CD4-positive, alpha-beta memory T cell (primary cell): ENCODE data around the gene TNIK. TPM values are rescaled to one million over a fixed set of nuclear protein-coding genes. Genes with fewer than 3 reads are reported as not detected.

Experiments
- CTCF ChIA-PET: fragments of 350-600 bp; sonication (Branson Sonifier 250); formaldehyde crosslinking; loops from one replicate; lab custom pipeline; 2021; ENCODE audit warnings: inconsistent platforms; ENCODE audit not compliant: partially characterized antibody; lab: Charles Lee
- POLR2A ChIA-PET: fragments of 350-600 bp; sonication (Branson Sonifier 250); formaldehyde crosslinking; loops from one replicate; lab custom pipeline; 2021; ENCODE audit not compliant: partially characterized antibody; lab: Charles Lee
- DNase-seq, 5 donors: peaks; one replicate each; pipeline versions ENCODE4 v3.0.0 to v3.0.0-alpha.2; 2020 to 2022; ENCODE audit warnings: mixed read lengths in 1 of 5
- H3K27ac ChIP-seq: one replicate; pipeline ENCODE4 v1.7.0; 2013; ENCODE audit warnings: low read depth, low read length
- H3K27me3 ChIP-seq: 2 replicates; pipeline ENCODE4 v1.7.0; 2013; ENCODE audit warnings: mild to moderate bottlenecking, low read length, moderate library complexity; ENCODE audit not compliant: insufficient read depth
- H3K36me3 ChIP-seq: 2 replicates; pipeline ENCODE4 v1.7.0; 2013; ENCODE audit warnings: mild to moderate bottlenecking, low read length, moderate library complexity; ENCODE audit not compliant: insufficient read depth
- H3K4me1 ChIP-seq: 2 replicates; pipeline ENCODE4 v1.7.0; 2013; ENCODE audit warnings: mild to moderate bottlenecking, low read length, moderate library complexity; ENCODE audit not compliant: insufficient read depth
- H3K4me3 ChIP-seq, 2 donors: one replicate each; pipeline ENCODE4 v1.7.0; 2013; ENCODE audit warnings: low read length in 2 of 2, mild to moderate bottlenecking in 1 of 2
- H3K9me3 ChIP-seq, 2 donors: one replicate each; pipeline ENCODE4 v1.7.0; 2013; ENCODE audit warnings: low read length in 2 of 2, control low read depth in 1 of 2; ENCODE audit not compliant: control insufficient read depth in 1 of 2
- H3K27ac Mint-ChIP-seq, 7 donors: one replicate each; pipeline ENCODE4 v1.8.0; 2020 to 2021; ENCODE audit warnings: mixed read lengths in 7 of 7, mild to moderate bottlenecking in 6 of 7, inconsistent platforms in 3 of 7, moderate library complexity in 3 of 7
- H3K27me3 Mint-ChIP-seq, 2 donors: one replicate each; pipeline ENCODE4 v1.8.0; 2020 to 2021; ENCODE audit warnings: mixed read lengths in 2 of 2
- H3K36me3 Mint-ChIP-seq, 2 donors: one replicate each; pipeline ENCODE4 v1.8.0; 2020 to 2021; ENCODE audit warnings: mixed read lengths in 2 of 2, inconsistent platforms in 1 of 2, mild to moderate bottlenecking in 1 of 2
- H3K4me1 Mint-ChIP-seq, 4 donors: one replicate each; pipeline ENCODE4 v1.8.0; 2020 to 2021; ENCODE audit warnings: mixed read lengths in 4 of 4, mild to moderate bottlenecking in 1 of 4
- H3K4me3 Mint-ChIP-seq, 8 donors: one replicate each; pipeline ENCODE4 v1.8.0; 2020 to 2021; ENCODE audit warnings: mixed read lengths in 8 of 8, mild to moderate bottlenecking in 7 of 8, moderate library complexity in 6 of 8, inconsistent platforms in 3 of 8
- H3K9me3 Mint-ChIP-seq, 8 donors: one replicate each; pipeline ENCODE4 v1.8.0; 2020 to 2021; ENCODE audit warnings: mixed read lengths in 8 of 8, mild to moderate bottlenecking in 5 of 8, inconsistent platforms in 3 of 8, moderate library complexity in 1 of 8
- intact Hi-C: fragments of 100-400 bp; cut with micrococcal nuclease; formaldehyde crosslinking; loops from one replicate; pipeline ENCODE4 v1.15.1; 2023
- polyA plus RNA-seq, 2 donors: library from polyadenylated mRNA; unstranded; fragments of 300-500 nt; fragmentation: Illumina TruSeq; gene quantifications; one replicate each; pipeline ENCODE4 v1.2.3, GENCODE V29; 2021
- total RNA-seq, 2 experiments: library from RNA; stranded (reverse); gene quantifications; one replicate each; pipeline ENCODE4 v1.2.3, GENCODE V29; 2021

Gene TNIK
- total and polyA plus RNA-seq, 4 experiments from 2014 or later: 14.6 to 93.5 (median 58.1) TPM

- ChIA-PET POLR2A (no interaction called here), CTCF (interaction anchor here (2.1 kb wide), 1 partner anchor 169 kb away, joined by 4 read pairs; no protein-coding TSS in a partner anchor)
- no peak overlapping the region for H3K4me3 Mint-ChIP-seq
- H3K36me3 Mint-ChIP-seq: peaks cover 0 to 4% of the 10 kb centered on the region in 2 donors
- Histone ChIP-seq H3K27ac (no peak overlapping the region), H3K9me3 (no peaks in the 10 kb centered on the region), H3K4me3 (no peak overlapping the region), H3K36me3 (no peaks in the 10 kb centered on the region), H3K27me3 (no peaks in the 10 kb centered on the region), H3K4me1 (peaks cover 23% of the 10 kb centered on the region)
- peaks cover 19 to 32% (median 24%) of the 10 kb centered on the region in 4 donors for H3K4me1 Mint-ChIP-seq
- intact Hi-C loops: no loop called here
- H3K27ac Mint-ChIP-seq: no peak overlapping the region
- no peaks in the 10 kb centered on the region for H3K9me3 Mint-ChIP-seq
- no peaks in the 10 kb centered on the region for H3K27me3 Mint-ChIP-seq
- DNase-seq: no peak
Observed at GRCh38 chr3:171498921-171499320, 38.7 kb upstream of the TNIK start.

DNA sequence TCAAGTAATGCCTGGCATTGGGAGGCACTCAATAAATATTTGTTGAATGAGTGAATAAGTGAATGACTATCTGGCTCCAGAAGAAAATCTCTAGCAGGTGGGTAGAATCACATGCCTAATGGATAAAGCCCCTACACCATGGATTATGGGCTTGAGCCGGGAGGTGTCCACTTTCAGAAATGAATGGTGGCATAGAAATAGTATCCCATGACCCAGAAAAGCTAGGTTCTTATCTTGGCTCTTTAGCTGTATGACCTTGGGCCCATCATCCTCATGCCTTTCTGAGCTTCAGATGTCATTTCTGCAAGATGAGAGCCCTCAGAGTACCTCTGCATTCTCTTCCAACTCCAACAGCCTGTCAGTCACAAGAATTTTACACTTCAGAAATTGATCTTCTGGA is 37.3 kb upstream of the TNIK start:
- no peaks in the 10 kb centered on the region for H3K27me3 Mint-ChIP-seq
- POLR2A ChIA-PET: no interaction called here
- H3K4me3 Mint-ChIP-seq: no peak overlapping the region
- peaks cover 22 to 46% (median 33%) of the 10 kb centered on the region in 4 donors for H3K4me1 Mint-ChIP-seq
- CTCF ChIA-PET: no interaction called here
- peaks cover 37% of the 10 kb centered on the region for H3K4me1 ChIP-seq
- H3K4me3 ChIP-seq: no peak overlapping the region
- no peaks in the 10 kb centered on the region for H3K27me3 ChIP-seq
- intact Hi-C loops: no loop called here
- H3K27ac Mint-ChIP-seq: peak overlapping the region in 1 of 7 donors; percentile 46
- no peaks in the 10 kb centered on the region for H3K9me3 ChIP-seq
- DNase-seq: no peak
- H3K36me3 Mint-ChIP-seq: peaks cover 0 to 4% of the 10 kb centered on the region in 2 donors
- no peak overlapping the region for H3K27ac ChIP-seq
- H3K36me3 ChIP-seq: no peaks in the 10 kb centered on the region
- H3K9me3 Mint-ChIP-seq: no peaks in the 10 kb centered on the region

DNA sequence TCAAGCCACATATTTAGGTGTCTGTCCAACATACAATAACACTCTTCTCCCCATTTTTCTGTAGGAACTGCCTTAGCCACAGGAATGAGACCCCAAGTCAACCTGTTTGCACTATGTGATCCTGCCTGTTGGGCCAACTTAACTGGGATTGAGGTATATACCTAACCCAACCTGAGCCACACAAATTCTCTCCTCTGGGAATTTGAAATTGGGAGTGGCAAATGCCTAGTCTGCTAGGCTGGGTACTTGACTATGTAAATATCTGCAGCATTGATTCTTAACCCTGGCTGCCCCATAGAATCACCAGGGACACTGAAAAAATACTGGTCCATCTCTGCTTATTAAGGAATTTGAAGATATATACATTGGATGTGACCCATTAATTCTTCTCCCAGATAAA is 35.2 kb upstream of the TNIK start:
- H3K27ac Mint-ChIP-seq: peak overlapping the region in 4 of 7 donors; percentile 82 to 93 (median 91)
- no peaks in the 10 kb centered on the region for H3K9me3 Mint-ChIP-seq
- H3K9me3 ChIP-seq: no peaks in the 10 kb centered on the region
- H3K36me3 ChIP-seq: no peaks in the 10 kb centered on the region
- peaks cover 0 to 4% of the 10 kb centered on the region in 2 donors for H3K36me3 Mint-ChIP-seq
- no peak overlapping the region for H3K4me3 ChIP-seq
- peaks cover 56% of the 10 kb centered on the region for H3K4me1 ChIP-seq
- no peak overlapping the region for H3K27ac ChIP-seq
- H3K27me3 ChIP-seq: no peaks in the 10 kb centered on the region
- ChIA-PET CTCF (interaction anchor here (0.7 to 1.0 kb wide), 3 partner anchors 14 to 562 kb away, joined by 3 read pairs; no protein-coding TSS in a partner anchor), POLR2A (interaction anchor here (0.9 to 5.8 kb wide), 2 partner anchors 35 to 246 kb away, joined by 3 to 54 read pairs; partner anchors contain the start of gene TNIK)
- no peak for DNase-seq
- no peaks in the 10 kb centered on the region for H3K27me3 Mint-ChIP-seq
- intact Hi-C loops: no loop called here
- H3K4me3 Mint-ChIP-seq: peak overlapping the region in 1 of 8 donors; percentile 70
- peaks cover 31 to 66% (median 45%) of the 10 kb centered on the region in 4 donors for H3K4me1 Mint-ChIP-seq

GRCh38 chr3:171494457-171495109 is 34.4 kb upstream of the TNIK start:
- Mint-ChIP-seq H3K27ac (peak overlapping the region; percentile 82 to 93 (median 90)), H3K9me3 (peaks cover 0 to 1% (median 0%) of the 10 kb centered on the region in 8 donors), H3K27me3 (no peaks in the 10 kb centered on the region), H3K4me1 (peaks cover 31 to 60% (median 46%) of the 10 kb centered on the region in 4 donors), H3K36me3 (peaks cover 0 to 4% of the 10 kb centered on the region in 2 donors), H3K4me3 (peak overlapping the region in 7 of 8 donors; percentile 23 to 74 (median 67))
- DNase-seq: peak; percentile 51 to 73 (median 62)
- no peaks in the 10 kb centered on the region for H3K27me3 ChIP-seq
- intact Hi-C loops: loop anchor here (1.0 kb wide), 1 partner anchor 34 kb away; the partner anchor contains the start of gene TNIK
- no peak overlapping the region for H3K4me3 ChIP-seq
- peaks cover 54% of the 10 kb centered on the region for H3K4me1 ChIP-seq
- H3K9me3 ChIP-seq: no peaks in the 10 kb centered on the region
- H3K27ac ChIP-seq: peak overlapping the region; percentile 7
- POLR2A ChIA-PET: interaction anchor here (0.9 to 5.8 kb wide), 3 partner anchors 14 to 245 kb away, joined by 3 to 54 read pairs (median 3); partner anchors contain the start of gene TNIK
- CTCF ChIA-PET: interaction anchor here (0.7 to 1.0 kb wide), 3 partner anchors 13 to 563 kb away, joined by 3 read pairs; no protein-coding TSS in a partner anchor
- no peaks in the 10 kb centered on the region for H3K36me3 ChIP-seq

DNA sequence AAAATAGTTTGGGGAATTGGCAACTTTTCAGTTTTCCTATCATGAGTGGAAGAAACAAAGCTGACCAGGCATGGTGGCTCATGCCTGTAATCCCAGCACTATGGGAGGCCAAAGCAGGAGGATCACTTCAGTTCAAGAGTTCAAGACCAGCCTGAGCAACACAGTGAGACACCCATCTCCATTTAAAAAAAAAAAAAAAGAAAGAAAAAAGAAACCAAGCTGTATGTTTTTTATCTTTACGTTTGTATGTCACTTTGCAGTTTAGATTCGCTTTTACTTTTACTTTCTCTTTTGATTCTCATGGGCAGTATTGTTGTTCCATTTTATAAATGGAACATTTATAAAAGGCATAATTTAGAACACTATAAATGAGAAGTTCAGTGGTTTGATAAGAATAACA is 31.2 kb upstream of the TNIK start:
- Mint-ChIP-seq H3K4me3 (peak overlapping the region; percentile 27 to 81 (median 72)), H3K36me3 (peaks cover 0 to 4% of the 10 kb centered on the region in 2 donors), H3K27ac (peak overlapping the region; percentile 10 to 93 (median 80)), H3K9me3 (peaks cover 0 to 1% (median 0%) of the 10 kb centered on the region in 8 donors), H3K27me3 (no peaks in the 10 kb centered on the region), H3K4me1 (peaks cover 30 to 55% (median 43%) of the 10 kb centered on the region in 4 donors)
- Histone ChIP-seq H3K36me3 (no peaks in the 10 kb centered on the region), H3K27me3 (no peaks in the 10 kb centered on the region), H3K4me3 (peak overlapping the region; percentile 14 to 25), H3K9me3 (no peaks in the 10 kb centered on the region), H3K27ac (no peak overlapping the region), H3K4me1 (peaks cover 50% of the 10 kb centered on the region)
- peak in 4 of 5 donors; percentile 31 to 56 (median 43) for DNase-seq
- POLR2A ChIA-PET: interaction anchor here (0.7 to 5.8 kb wide), 4 partner anchors 10 to 1032 kb away, joined by 3 to 54 read pairs (median 4); partner anchors contain the start of genes TNFSF10 and TNIK
- CTCF ChIA-PET: interaction anchor here (0.6 to 0.8 kb wide), 2 partner anchors 8 to 75 kb away, joined by 3 read pairs; no protein-coding TSS in a partner anchor
- intact Hi-C loops: no loop called here

GRCh38 chr3:171490901-171491300 is 30.7 kb upstream of the TNIK start:
- H3K4me1 ChIP-seq: peaks cover 50% of the 10 kb centered on the region
- intact Hi-C loops: no loop called here
- H3K9me3 Mint-ChIP-seq: peaks cover 0 to 1% (median 0%) of the 10 kb centered on the region in 8 donors
- POLR2A ChIA-PET: interaction anchor here (0.9 to 5.8 kb wide), 3 partner anchors 9 to 1032 kb away, joined by 3 to 54 read pairs (median 4); partner anchors contain the start of genes TNFSF10 and TNIK
- H3K4me1 Mint-ChIP-seq: peaks cover 30 to 55% (median 43%) of the 10 kb centered on the region in 4 donors
- peak overlapping the region in 6 of 7 donors; percentile 18 to 93 (median 78) for H3K27ac Mint-ChIP-seq
- H3K27me3 ChIP-seq: no peaks in the 10 kb centered on the region
- H3K27ac ChIP-seq: no peak overlapping the region
- H3K36me3 Mint-ChIP-seq: peaks cover 0 to 4% of the 10 kb centered on the region in 2 donors
- H3K27me3 Mint-ChIP-seq: no peaks in the 10 kb centered on the region
- H3K4me3 ChIP-seq: peak overlapping the region in 1 of 2 donors; percentile 14
- no peaks in the 10 kb centered on the region for H3K36me3 ChIP-seq
- CTCF ChIA-PET: interaction anchor here (0.8 kb wide), 1 partner anchor 31 kb away, joined by 4 read pairs; the partner anchor contains the start of gene TNIK
- no peaks in the 10 kb centered on the region for H3K9me3 ChIP-seq
- peak overlapping the region; percentile 23 to 81 (median 68) for H3K4me3 Mint-ChIP-seq
- DNase-seq: no peak

GRCh38 chr3:171489348-171489747 is 29.1 kb upstream of the TNIK start:
- Histone ChIP-seq H3K9me3 (no peaks in the 10 kb centered on the region), H3K4me1 (peaks cover 37% of the 10 kb centered on the region), H3K27ac (no peak overlapping the region), H3K36me3 (no peaks in the 10 kb centered on the region), H3K4me3 (no peak overlapping the region), H3K27me3 (no peaks in the 10 kb centered on the region)
- ChIA-PET CTCF (no interaction called here), POLR2A (no interaction called here)
- H3K27me3 Mint-ChIP-seq: no peaks in the 10 kb centered on the region
- H3K4me3 Mint-ChIP-seq: no peak overlapping the region
- peaks cover 0 to 2% of the 10 kb centered on the region in 2 donors for H3K36me3 Mint-ChIP-seq
- H3K9me3 Mint-ChIP-seq: peaks cover 0 to 1% (median 0%) of the 10 kb centered on the region in 8 donors
- H3K4me1 Mint-ChIP-seq: peaks cover 19 to 40% (median 29%) of the 10 kb centered on the region in 4 donors
- peak overlapping the region in 1 of 7 donors; percentile 65 for H3K27ac Mint-ChIP-seq
- DNase-seq: no peak
- intact Hi-C loops: no loop called here
